Measurements from ENCODE around the gene WDR6. TPM values are rescaled to one million over a fixed set of nuclear protein-coding genes. Genes with fewer than 3 reads are reported as not detected.
A peak's percentile ranks its signal among the peaks of the same experiment; 100 is the strongest.

The WDR6 gene
- total RNA-seq, 1 donor from 2014 or later: 54.3 TPM

- no peak overlapping the region for H3K4me3 ChIP-seq (ENCODE audit: low read length in 3 of 3)
- H3K27me3 ChIP-seq (ENCODE audit: control insufficient read depth in 3 of 3, insufficient read depth in 3 of 3, low read length in 3 of 3): no peaks in the 10 kb centered on the region
- H3K4me1 ChIP-seq (ENCODE audit: control insufficient read depth in 3 of 3, insufficient read depth in 3 of 3, low read length in 3 of 3): peaks cover 35 to 75% (median 44%) of the 10 kb centered on the region in 3 donors
- peaks cover 53 to 59% (median 53%) of the 10 kb centered on the region in 3 donors for H3K36me3 ChIP-seq (ENCODE audit: control insufficient read depth in 3 of 3, insufficient read depth in 3 of 3, low read length in 3 of 3)
- no peak overlapping the region for H3K27ac ChIP-seq (ENCODE audit: low read depth, low read length)
- H3K9ac ChIP-seq (ENCODE audit: low read depth in 1 of 3, low read length in 3 of 3): no peak overlapping the region
- no peaks in the 10 kb centered on the region for H3K9me3 ChIP-seq (ENCODE audit: control insufficient read depth in 3 of 3, low read length in 3 of 3)
Measured at GRCh38 chr3:49026536-49026935, 19.3 kb downstream of the WDR6 start.

GRCh38 chr3:49027634-49028033 is 20.4 kb downstream of the WDR6 start:
- H3K27me3 ChIP-seq (ENCODE audit: control insufficient read depth in 3 of 3, insufficient read depth in 3 of 3, low read length in 3 of 3): no peaks in the 10 kb centered on the region
- no peak overlapping the region for H3K4me3 ChIP-seq (ENCODE audit: low read length in 3 of 3)
- peaks cover 63 to 64% (median 64%) of the 10 kb centered on the region in 3 donors for H3K36me3 ChIP-seq (ENCODE audit: control insufficient read depth in 3 of 3, insufficient read depth in 3 of 3, low read length in 3 of 3)
- peak overlapping the region; percentile 94 for H3K27ac ChIP-seq (ENCODE audit: low read depth, low read length)
- no peak overlapping the region for H3K9ac ChIP-seq (ENCODE audit: low read depth in 1 of 3, low read length in 3 of 3)
- H3K9me3 ChIP-seq (ENCODE audit: control insufficient read depth in 3 of 3, low read length in 3 of 3): no peaks in the 10 kb centered on the region
- peaks cover 31 to 66% (median 40%) of the 10 kb centered on the region in 3 donors for H3K4me1 ChIP-seq (ENCODE audit: control insufficient read depth in 3 of 3, insufficient read depth in 3 of 3, low read length in 3 of 3)

GRCh38 chr3:49028298-49028672 is 21.1 kb downstream of the WDR6 start:
- H3K27me3 ChIP-seq (ENCODE audit: control insufficient read depth in 3 of 3, insufficient read depth in 3 of 3, low read length in 3 of 3): no peaks in the 10 kb centered on the region
- H3K36me3 ChIP-seq (ENCODE audit: control insufficient read depth in 3 of 3, insufficient read depth in 3 of 3, low read length in 3 of 3): peaks cover 62 to 65% (median 62%) of the 10 kb centered on the region in 3 donors
- H3K9ac ChIP-seq (ENCODE audit: low read depth in 1 of 3, low read length in 3 of 3): peak overlapping the region; percentile 96 to 99 (median 97)
- H3K4me3 ChIP-seq (ENCODE audit: low read length in 3 of 3): peak overlapping the region; percentile 72 to 97 (median 91)
- peaks cover 24 to 59% (median 33%) of the 10 kb centered on the region in 3 donors for H3K4me1 ChIP-seq (ENCODE audit: control insufficient read depth in 3 of 3, insufficient read depth in 3 of 3, low read length in 3 of 3)
- H3K9me3 ChIP-seq (ENCODE audit: control insufficient read depth in 3 of 3, low read length in 3 of 3): no peaks in the 10 kb centered on the region
- H3K27ac ChIP-seq (ENCODE audit: low read depth, low read length): peak overlapping the region; percentile 94

- H3K9ac ChIP-seq (ENCODE audit: low read depth in 1 of 3, low read length in 3 of 3): peak within 1 kb of the TSS; percentile 96 to 99 (median 97)
- peak within 1 kb of the TSS; percentile 72 to 97 (median 91) for H3K4me3 ChIP-seq (ENCODE audit: low read length in 3 of 3)
- H3K27me3 ChIP-seq (ENCODE audit: control insufficient read depth in 3 of 3, insufficient read depth in 3 of 3, low read length in 3 of 3): no peaks in the 10 kb centered on the region
- peak within 1 kb of the TSS; percentile 94 for H3K27ac ChIP-seq (ENCODE audit: low read depth, low read length)
- peaks cover 58 to 63% (median 59%) of the 10 kb centered on the region in 3 donors for H3K36me3 ChIP-seq (ENCODE audit: control insufficient read depth in 3 of 3, insufficient read depth in 3 of 3, low read length in 3 of 3)
- no peaks in the 10 kb centered on the region for H3K9me3 ChIP-seq (ENCODE audit: control insufficient read depth in 3 of 3, low read length in 3 of 3)
- H3K4me1 ChIP-seq (ENCODE audit: control insufficient read depth in 3 of 3, insufficient read depth in 3 of 3, low read length in 3 of 3): peaks cover 21 to 55% (median 28%) of the 10 kb centered on the region in 3 donors
Measured at GRCh38 chr3:49028673-49029562, 21.7 kb downstream of the WDR6 start, which contains the start of gene IMPDH2. Gene IMPDH2 (minus strand): TSS chr3:49029398. CDS start chr3:49029350, 48 bp downstream.

GRCh38 chr3:49029563-49029884 is 22.3 kb downstream of the WDR6 start:
- H3K27me3 ChIP-seq (ENCODE audit: control insufficient read depth in 3 of 3, insufficient read depth in 3 of 3, low read length in 3 of 3): no peaks in the 10 kb centered on the region
- H3K4me3 ChIP-seq (ENCODE audit: low read length in 3 of 3): peak overlapping the region; percentile 66 to 97 (median 72)
- H3K9me3 ChIP-seq (ENCODE audit: control insufficient read depth in 3 of 3, low read length in 3 of 3): no peaks in the 10 kb centered on the region
- H3K9ac ChIP-seq (ENCODE audit: low read depth in 1 of 3, low read length in 3 of 3): peak overlapping the region; percentile 66 to 99 (median 85)
- H3K4me1 ChIP-seq (ENCODE audit: control insufficient read depth in 3 of 3, insufficient read depth in 3 of 3, low read length in 3 of 3): peaks cover 19 to 49% (median 25%) of the 10 kb centered on the region in 3 donors
- H3K27ac ChIP-seq (ENCODE audit: low read depth, low read length): peak overlapping the region; percentile 94
- peaks cover 54 to 61% (median 57%) of the 10 kb centered on the region in 3 donors for H3K36me3 ChIP-seq (ENCODE audit: control insufficient read depth in 3 of 3, insufficient read depth in 3 of 3, low read length in 3 of 3)

GRCh38 chr3:49030321-49030720 is 23.1 kb downstream of the WDR6 start:
- no peak overlapping the region for H3K27ac ChIP-seq (ENCODE audit: low read depth, low read length)
- peaks cover 15 to 41% (median 20%) of the 10 kb centered on the region in 3 donors for H3K4me1 ChIP-seq (ENCODE audit: control insufficient read depth in 3 of 3, insufficient read depth in 3 of 3, low read length in 3 of 3)
- peaks cover 48 to 58% (median 54%) of the 10 kb centered on the region in 3 donors for H3K36me3 ChIP-seq (ENCODE audit: control insufficient read depth in 3 of 3, insufficient read depth in 3 of 3, low read length in 3 of 3)
- no peaks in the 10 kb centered on the region for H3K27me3 ChIP-seq (ENCODE audit: control insufficient read depth in 3 of 3, insufficient read depth in 3 of 3, low read length in 3 of 3)
- no peaks in the 10 kb centered on the region for H3K9me3 ChIP-seq (ENCODE audit: control insufficient read depth in 3 of 3, low read length in 3 of 3)
- H3K4me3 ChIP-seq (ENCODE audit: low read length in 3 of 3): no peak overlapping the region
- H3K9ac ChIP-seq (ENCODE audit: low read depth in 1 of 3, low read length in 3 of 3): no peak overlapping the region

- H3K27ac ChIP-seq (ENCODE audit: low read depth, low read length): no peak overlapping the region
- peaks cover 35 to 54% (median 39%) of the 10 kb centered on the region in 3 donors for H3K36me3 ChIP-seq (ENCODE audit: control insufficient read depth in 3 of 3, insufficient read depth in 3 of 3, low read length in 3 of 3)
- no peaks in the 10 kb centered on the region for H3K9me3 ChIP-seq (ENCODE audit: control insufficient read depth in 3 of 3, low read length in 3 of 3)
- H3K9ac ChIP-seq (ENCODE audit: low read depth in 1 of 3, low read length in 3 of 3): no peak overlapping the region
- no peaks in the 10 kb centered on the region for H3K27me3 ChIP-seq (ENCODE audit: control insufficient read depth in 3 of 3, insufficient read depth in 3 of 3, low read length in 3 of 3)
- peaks cover 12 to 17% (median 12%) of the 10 kb centered on the region in 3 donors for H3K4me1 ChIP-seq (ENCODE audit: control insufficient read depth in 3 of 3, insufficient read depth in 3 of 3, low read length in 3 of 3)
- no peak overlapping the region for H3K4me3 ChIP-seq (ENCODE audit: low read length in 3 of 3)
Measured at GRCh38 chr3:49032646-49033304, 25.6 kb downstream of the WDR6 start.

GRCh38 chr3:49034650-49035049 is 27.5 kb downstream of the WDR6 start:
- H3K4me1 ChIP-seq (ENCODE audit: control insufficient read depth in 3 of 3, insufficient read depth in 3 of 3, low read length in 3 of 3): peaks cover 0 to 3% (median 0%) of the 10 kb centered on the region in 3 donors
- no peak overlapping the region for H3K4me3 ChIP-seq (ENCODE audit: low read length in 3 of 3)
- no peak overlapping the region for H3K9ac ChIP-seq (ENCODE audit: low read depth in 1 of 3, low read length in 3 of 3)
- H3K9me3 ChIP-seq (ENCODE audit: control insufficient read depth in 3 of 3, low read length in 3 of 3): no peaks in the 10 kb centered on the region
- no peaks in the 10 kb centered on the region for H3K27me3 ChIP-seq (ENCODE audit: control insufficient read depth in 3 of 3, insufficient read depth in 3 of 3, low read length in 3 of 3)
- H3K27ac ChIP-seq (ENCODE audit: low read depth, low read length): no peak overlapping the region
- H3K36me3 ChIP-seq (ENCODE audit: control insufficient read depth in 3 of 3, insufficient read depth in 3 of 3, low read length in 3 of 3): peaks cover 35 to 55% (median 36%) of the 10 kb centered on the region in 3 donors

GRCh38 chr3:49035281-49035680 is 28.1 kb downstream of the WDR6 start:
- no peaks in the 10 kb centered on the region for H3K9me3 ChIP-seq (ENCODE audit: control insufficient read depth in 3 of 3, low read length in 3 of 3)
- peaks cover 33 to 56% (median 40%) of the 10 kb centered on the region in 3 donors for H3K36me3 ChIP-seq (ENCODE audit: control insufficient read depth in 3 of 3, insufficient read depth in 3 of 3, low read length in 3 of 3)
- H3K4me1 ChIP-seq (ENCODE audit: control insufficient read depth in 3 of 3, insufficient read depth in 3 of 3, low read length in 3 of 3): no peaks in the 10 kb centered on the region
- H3K27ac ChIP-seq (ENCODE audit: low read depth, low read length): no peak overlapping the region
- no peak overlapping the region for H3K9ac ChIP-seq (ENCODE audit: low read depth in 1 of 3, low read length in 3 of 3)
- no peaks in the 10 kb centered on the region for H3K27me3 ChIP-seq (ENCODE audit: control insufficient read depth in 3 of 3, insufficient read depth in 3 of 3, low read length in 3 of 3)
- no peak overlapping the region for H3K4me3 ChIP-seq (ENCODE audit: low read length in 3 of 3)

Data from skeletal muscle tissue (tissue), 4 donors.